Vagina (tissue), 2 donors: ENCODE data around the gene ISX. TPM values are rescaled to one million over a fixed set of nuclear protein-coding genes. Genes with fewer than 3 reads are reported as not detected.
"Not testable (repeated sequence)": the region's sequence is repeated elsewhere in the genome, so short reads cannot be mapped to it uniquely, and the experiment has no call there.

Source experiments
- DNase-seq, 2 donors: peaks; one replicate each; pipeline ENCODE4 v3.0.0-alpha.2; 2017; ENCODE audit errors: extremely low spot score in 2 of 2
- H3K27ac ChIP-seq: fragments of 200-600 bp; sonication (generic); one replicate; pipeline ENCODE4 v1.5.1; 2019
- H3K27me3 ChIP-seq: fragments of 200-600 bp; sonication (generic); one replicate; pipeline ENCODE4 v1.5.1; 2019
- H3K36me3 ChIP-seq, 2 donors: fragments of 200-600 bp; sonication (generic); one replicate each; pipeline ENCODE4 v1.5.1; 2017 to 2019
- H3K4me1 ChIP-seq: fragments of 200-600 bp; sonication (generic); one replicate; pipeline ENCODE4 v1.5.1; 2019
- H3K4me3 ChIP-seq, 2 donors: fragments of 200-600 bp; sonication (generic); 1 replicate in 1 of 2; 2 replicates in 1 of 2; pipeline ENCODE4 v1.5.1; 2016 to 2019
- H3K9me3 ChIP-seq: fragments of 200-600 bp; sonication (generic); one replicate; pipeline ENCODE4 v1.5.1; 2019
- POLR2A ChIP-seq, 2 donors: fragments of 450-650 bp; IDR thresholded peaks; one replicate each; pipeline ENCODE4 v1.6.1; 2017; ENCODE audit warnings: antibody characterized with exemption in 2 of 2, mild to moderate bottlenecking in 2 of 2, moderate library complexity in 2 of 2
- POLR2AphosphoS5 ChIP-seq, 2 donors: sonication (generic); formaldehyde crosslinking; IDR thresholded peaks; one replicate each; pipeline ENCODE4 v1.9.0; 2017; ENCODE audit warnings: antibody characterized with exemption in 2 of 2, mild to moderate bottlenecking in 2 of 2, low read depth in 1 of 2; ENCODE audit not compliant: insufficient read depth in 1 of 2
- intact Hi-C: fragments of 100-400 bp; cut with DNase I; formaldehyde crosslinking; loops from one replicate; pipeline ENCODE4 v1.15.1; 2023
- total RNA-seq: library from RNA; depleted of rRNA; stranded (reverse); fragments of >200 nt; gene quantifications from one replicate; pipeline ENCODE4 v1.2.3, GENCODE V29; 2016
- TF ChIP-seq, protein P1 (sequence below), 3 experiments: fragments of 450-650 bp in 2 of 3; fragments of 200-600 bp in 1 of 3; sonication (generic) in 1 of 3; IDR thresholded peaks; one replicate each; pipeline ENCODE4 v1.5.1; 2017 to 2019; ENCODE audit warnings: antibody characterized with exemption in 3 of 3, mild to moderate bottlenecking in 2 of 3, moderate library complexity in 2 of 3

Gene ISX
- total RNA-seq, 1 donor from 2014 or later, result not detected

DNA sequence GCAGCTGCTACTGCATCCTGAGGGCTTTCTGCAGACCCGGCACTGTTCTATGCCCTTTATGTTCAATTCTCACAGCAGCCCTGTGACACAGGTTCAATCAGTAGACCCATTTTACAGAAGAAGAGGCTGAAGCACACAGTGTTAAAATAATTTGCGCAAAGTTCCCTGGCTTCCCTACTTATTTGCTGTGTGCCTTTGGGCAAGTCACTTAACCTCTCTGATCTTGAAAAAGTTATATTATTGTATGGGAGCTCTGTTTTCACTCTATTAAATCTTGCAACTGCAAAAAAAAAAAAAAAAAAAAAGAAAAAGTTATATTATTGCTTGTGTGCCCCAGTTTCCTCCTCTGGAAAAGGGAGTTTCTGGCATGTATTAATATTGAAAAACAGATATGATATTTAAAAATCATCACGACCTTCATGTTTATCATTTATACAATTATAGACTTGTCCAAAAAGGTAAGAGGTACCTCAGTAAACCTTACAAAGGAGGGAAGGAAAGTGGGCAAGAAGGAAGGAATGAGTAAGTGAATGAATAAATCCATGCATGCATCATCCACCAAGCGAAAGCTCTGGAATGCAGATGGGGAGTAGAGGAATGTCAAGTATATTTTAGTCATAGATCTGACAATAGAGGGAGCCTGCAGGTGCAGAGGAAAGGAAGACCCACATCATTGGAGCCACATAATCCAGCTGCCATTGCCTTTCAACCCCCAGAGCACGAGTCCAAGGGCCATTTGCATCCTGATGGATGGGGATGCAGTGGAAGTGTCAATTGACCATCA lies 21.2 kb upstream of the ISX start:
- Histone ChIP-seq H3K4me1 (no peaks in the 10 kb centered on the region), H3K27ac (no peak overlapping the region), H3K27me3 (no peaks in the 10 kb centered on the region), H3K4me3 (no peak overlapping the region), H3K9me3 (no peaks in the 10 kb centered on the region), H3K36me3 (no peaks in the 10 kb centered on the region)
- intact Hi-C loops, result no loop called here
- DNase-seq, result no peak
- TF ChIP-seq, protein P1, sequence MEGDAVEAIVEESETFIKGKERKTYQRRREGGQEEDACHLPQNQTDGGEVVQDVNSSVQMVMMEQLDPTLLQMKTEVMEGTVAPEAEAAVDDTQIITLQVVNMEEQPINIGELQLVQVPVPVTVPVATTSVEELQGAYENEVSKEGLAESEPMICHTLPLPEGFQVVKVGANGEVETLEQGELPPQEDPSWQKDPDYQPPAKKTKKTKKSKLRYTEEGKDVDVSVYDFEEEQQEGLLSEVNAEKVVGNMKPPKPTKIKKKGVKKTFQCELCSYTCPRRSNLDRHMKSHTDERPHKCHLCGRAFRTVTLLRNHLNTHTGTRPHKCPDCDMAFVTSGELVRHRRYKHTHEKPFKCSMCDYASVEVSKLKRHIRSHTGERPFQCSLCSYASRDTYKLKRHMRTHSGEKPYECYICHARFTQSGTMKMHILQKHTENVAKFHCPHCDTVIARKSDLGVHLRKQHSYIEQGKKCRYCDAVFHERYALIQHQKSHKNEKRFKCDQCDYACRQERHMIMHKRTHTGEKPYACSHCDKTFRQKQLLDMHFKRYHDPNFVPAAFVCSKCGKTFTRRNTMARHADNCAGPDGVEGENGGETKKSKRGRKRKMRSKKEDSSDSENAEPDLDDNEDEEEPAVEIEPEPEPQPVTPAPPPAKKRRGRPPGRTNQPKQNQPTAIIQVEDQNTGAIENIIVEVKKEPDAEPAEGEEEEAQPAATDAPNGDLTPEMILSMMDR (IDR thresholded peaks at IDR 0.05), result no peak
- TF ChIP-seq POLR2A (IDR thresholded peaks at IDR 0.05) (no peak), POLR2AphosphoS5 (IDR thresholded peaks at IDR 0.05; ENCODE audit: insufficient read depth in 1 of 2, low read depth in 1 of 2) (no peak)

DNA sequence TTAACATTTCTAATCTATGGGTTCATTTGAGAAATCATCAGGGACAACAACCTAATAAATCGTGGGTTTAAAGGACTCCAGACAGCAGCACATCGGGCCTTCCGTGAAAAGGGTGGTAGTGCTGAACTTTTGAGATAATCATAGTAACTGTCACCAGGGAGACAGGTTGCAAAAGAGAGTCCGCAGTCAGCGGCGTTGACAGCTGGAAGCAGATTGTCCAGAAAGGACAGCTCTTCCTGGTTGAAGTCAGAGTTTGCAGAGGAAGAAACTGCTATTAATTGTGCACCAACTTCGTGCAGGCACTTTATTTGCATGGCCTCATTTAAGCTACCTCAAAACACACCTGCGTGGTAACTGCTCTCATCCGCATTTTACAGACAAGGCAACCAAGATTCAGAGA lies 20.5 kb upstream of the ISX start:
- no peak for TF ChIP-seq POLR2A (IDR thresholded peaks at IDR 0.05)
- TF ChIP-seq POLR2AphosphoS5 (IDR thresholded peaks at IDR 0.05; ENCODE audit: insufficient read depth in 1 of 2, low read depth in 1 of 2), result no peak
- TF ChIP-seq, protein P1 (IDR thresholded peaks at IDR 0.05), result no peak
- H3K9me3 ChIP-seq, result no peaks in the 10 kb centered on the region
- no peaks in the 10 kb centered on the region for H3K27me3 ChIP-seq
- intact Hi-C loops, result no loop called here
- no peak overlapping the region for H3K4me3 ChIP-seq
- no peak overlapping the region for H3K27ac ChIP-seq
- DNase-seq, result no peak
- no peaks in the 10 kb centered on the region for H3K4me1 ChIP-seq
- no peaks in the 10 kb centered on the region for H3K36me3 ChIP-seq

DNA sequence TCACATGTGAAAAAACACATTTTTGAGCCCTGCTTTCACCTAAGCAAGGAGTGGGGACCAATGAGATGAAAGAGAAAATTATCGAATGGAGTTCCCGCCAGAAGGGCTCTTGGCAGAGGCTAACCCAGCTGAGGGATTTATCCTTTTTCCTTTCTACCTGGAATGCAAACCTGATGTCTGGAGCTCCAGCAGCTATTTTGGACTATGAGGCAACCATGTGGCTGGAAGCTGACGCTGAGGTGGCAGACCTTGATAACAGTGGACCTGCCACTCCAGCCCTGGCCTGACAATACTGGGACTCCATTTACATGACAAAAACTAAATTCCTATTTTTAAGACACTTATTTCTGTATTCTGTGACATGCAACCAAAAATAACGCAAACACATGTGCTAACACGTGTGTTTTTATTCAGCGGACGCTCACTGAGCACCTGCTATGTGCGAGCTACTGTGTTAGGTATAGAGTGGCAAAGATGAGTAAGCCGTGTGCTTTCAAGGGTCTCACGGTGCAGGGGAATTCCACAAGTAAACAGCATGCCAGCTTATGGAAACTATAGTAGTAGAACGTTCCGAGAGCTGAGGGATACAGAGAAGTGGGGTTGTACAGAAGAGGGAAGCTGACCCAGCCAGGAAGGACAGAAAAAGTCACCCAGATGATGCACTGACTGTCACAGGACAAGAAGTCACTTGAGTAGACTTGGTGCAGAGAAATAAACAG lies 19.1 kb upstream of the ISX start:
- intact Hi-C loops, result no loop called here
- Histone ChIP-seq H3K4me1 (no peaks in the 10 kb centered on the region), H3K4me3 (no peak overlapping the region), H3K27me3 (no peaks in the 10 kb centered on the region), H3K9me3 (no peaks in the 10 kb centered on the region), H3K27ac (no peak overlapping the region), H3K36me3 (no peaks in the 10 kb centered on the region)
- TF ChIP-seq, protein P1 (IDR thresholded peaks at IDR 0.05), result no peak
- no peak for TF ChIP-seq POLR2A (IDR thresholded peaks at IDR 0.05)
- TF ChIP-seq POLR2AphosphoS5 (IDR thresholded peaks at IDR 0.05; ENCODE audit: insufficient read depth in 1 of 2, low read depth in 1 of 2), result no peak
- DNase-seq, result no peak

DNA sequence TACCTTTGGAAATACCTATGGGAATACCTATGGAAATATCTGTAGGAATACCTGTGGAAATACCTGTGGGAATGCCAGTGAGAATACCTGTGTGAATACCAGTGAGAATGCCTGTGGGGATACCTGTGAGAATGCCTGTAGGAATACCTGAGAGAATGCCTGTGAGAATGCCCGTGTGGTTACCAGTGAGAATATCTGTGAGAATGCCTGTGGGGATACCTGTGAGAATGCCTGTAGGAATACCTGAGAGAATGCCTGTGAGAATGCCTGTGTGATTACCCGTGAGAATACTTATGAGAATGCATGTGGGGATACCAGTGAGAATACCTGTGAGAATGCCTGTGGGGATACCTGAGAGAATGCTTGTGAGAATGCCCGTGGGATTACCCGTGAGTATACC lies 15.9 kb upstream of the ISX start:
- H3K9me3 ChIP-seq, H3K4me3 ChIP-seq, H3K36me3 ChIP-seq, DNase-seq, H3K27me3 ChIP-seq, H3K27ac ChIP-seq, H3K4me1 ChIP-seq, intact Hi-C loops: not testable (repeated sequence)

DNA sequence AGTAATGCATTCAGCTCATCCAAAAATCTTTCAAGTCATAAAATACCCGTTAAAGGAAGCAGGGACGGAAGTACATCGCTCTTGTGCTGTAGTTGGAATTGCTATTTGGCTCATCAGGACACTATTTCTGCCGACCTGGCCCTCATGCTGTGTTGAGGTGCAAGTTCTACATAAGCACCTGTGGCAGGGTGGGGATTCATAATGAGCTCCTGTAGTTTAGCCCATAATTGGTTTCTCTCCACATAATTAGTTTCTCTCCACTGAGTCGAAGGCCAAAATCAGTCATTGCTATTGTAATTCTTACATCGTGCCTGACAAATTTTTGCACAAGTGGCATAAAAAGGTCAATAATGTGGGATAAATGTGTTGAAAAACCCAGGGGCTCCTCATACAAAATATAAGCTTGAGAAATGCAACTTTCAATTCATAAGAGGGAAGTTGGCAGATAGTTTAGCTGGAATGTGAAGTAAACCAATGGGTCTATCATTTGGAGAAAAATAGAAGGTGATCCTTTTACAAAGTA lies 14.9 kb upstream of the ISX start:
- DNase-seq, result no peak
- H3K27ac ChIP-seq, result no peak overlapping the region
- H3K4me1 ChIP-seq, result no peaks in the 10 kb centered on the region
- H3K9me3 ChIP-seq, result no peaks in the 10 kb centered on the region
- no peaks in the 10 kb centered on the region for H3K27me3 ChIP-seq
- no peak overlapping the region for H3K4me3 ChIP-seq
- TF ChIP-seq, protein P1 (IDR thresholded peaks at IDR 0.05), result no peak
- no peak for TF ChIP-seq POLR2AphosphoS5 (IDR thresholded peaks at IDR 0.05; ENCODE audit: insufficient read depth in 1 of 2, low read depth in 1 of 2)
- TF ChIP-seq POLR2A (IDR thresholded peaks at IDR 0.05), result no peak
- intact Hi-C loops, result no loop called here
- no peaks in the 10 kb centered on the region for H3K36me3 ChIP-seq
